ENCODE results near the gene GLP2R. TPM values are rescaled to one million over a fixed set of nuclear protein-coding genes. Genes with fewer than 3 reads are reported as not detected.

The GLP2R gene
- total RNA-seq, 1 donor from 2014 or later = not detected

- no peaks in the 10 kb centered on the region for H3K27me3 Mint-ChIP-seq
- H3K4me1 Mint-ChIP-seq = no peaks in the 10 kb centered on the region
- no peak for ATAC-seq (ENCODE audit: low read depth)
- no peak for TF ChIP-seq CTCF (IDR thresholded peaks at IDR 0.05)
- no peaks in the 10 kb centered on the region for H3K36me3 Mint-ChIP-seq (ENCODE audit: low read depth)
- no peak overlapping the region for H3K27ac Mint-ChIP-seq
- H3K4me3 Mint-ChIP-seq = no peak overlapping the region
- POLR2A ChIA-PET = no interaction called here
- H3K9me3 Mint-ChIP-seq = peaks cover 19% of the 10 kb centered on the region
- CTCF ChIA-PET = no interaction called here
- DNase-seq = no peak
- intact Hi-C loops (cut with micrococcal nuclease) = no loop called here
Observed at GRCh38 chr17:9883451-9883850, 57.7 kb downstream of the GLP2R start.

- ATAC-seq (ENCODE audit: low read depth) (no peak), DNase-seq (no peak)
- Mint-ChIP-seq H3K27ac (no peak overlapping the region), H3K27me3 (no peaks in the 10 kb centered on the region), H3K36me3 (ENCODE audit: low read depth) (no peaks in the 10 kb centered on the region), H3K4me3 (no peak overlapping the region), H3K9me3 (peaks cover 19% of the 10 kb centered on the region), H3K4me1 (no peaks in the 10 kb centered on the region)
- ChIA-PET CTCF (no interaction called here), POLR2A (no interaction called here)
- intact Hi-C loops (cut with micrococcal nuclease) = no loop called here
- no peak for TF ChIP-seq CTCF (IDR thresholded peaks at IDR 0.05)
Observed at GRCh38 chr17:9886141-9886930, 60.6 kb downstream of the GLP2R start.

- Mint-ChIP-seq H3K4me1 (no peaks in the 10 kb centered on the region), H3K9me3 (peaks cover 11% of the 10 kb centered on the region), H3K4me3 (no peak overlapping the region), H3K27me3 (no peaks in the 10 kb centered on the region), H3K27ac (no peak overlapping the region), H3K36me3 (ENCODE audit: low read depth) (no peaks in the 10 kb centered on the region)
- TF ChIP-seq CTCF (IDR thresholded peaks at IDR 0.05) = no peak
- intact Hi-C loops (cut with micrococcal nuclease) = no loop called here
- ChIA-PET CTCF (no interaction called here), POLR2A (no interaction called here)
- DNase-seq = no peak
- ATAC-seq (ENCODE audit: low read depth) = no peak
Observed at GRCh38 chr17:9887508-9887907, 61.8 kb downstream of the GLP2R start.

GRCh38 chr17:9890124-9890523 is 64.4 kb downstream of the GLP2R start:
- CTCF ChIA-PET = no interaction called here
- POLR2A ChIA-PET = no interaction called here

More at GRCh38 chr17:9890124-9890523, 64.4 kb downstream of the GLP2R start:
- no peaks in the 10 kb centered on the region for H3K36me3 Mint-ChIP-seq (ENCODE audit: low read depth)
- no peaks in the 10 kb centered on the region for H3K4me1 Mint-ChIP-seq
- H3K27me3 Mint-ChIP-seq = peaks cover 6% of the 10 kb centered on the region
- H3K27ac Mint-ChIP-seq = no peak overlapping the region
- ATAC-seq (ENCODE audit: low read depth) (no peak), DNase-seq (no peak)
- H3K9me3 Mint-ChIP-seq = no peaks in the 10 kb centered on the region
- no peak for TF ChIP-seq CTCF (IDR thresholded peaks at IDR 0.05)
- intact Hi-C loops (cut with micrococcal nuclease) = no loop called here
- no peak overlapping the region for H3K4me3 Mint-ChIP-seq

Data from activated B cell treated with CpG ODN at 0.5 μM for 24 hours (primary cell).